ENCODE data around the gene COBL.

- TF ChIP-seq CTCF (IDR thresholded peaks at IDR 0.05) (no peak), POLR2A (IDR thresholded peaks at IDR 0.05) (no peak)
These were observed 262.4 kb downstream of the COBL start for GRCh38 chr7:51054231-51054630.

All from uterus (tissue), 2 donors.